HepG2 (cell line): ENCODE data around the gene PCYT2. TPM values are rescaled to one million over a fixed set of nuclear protein-coding genes. Genes with fewer than 3 reads are reported as not detected.

Experiments
- AHR ChIP-seq: IDR thresholded peaks from 2 replicates; pipeline ENCODE4 v1.6.1; 2018; ENCODE audit warnings: missing genetic modification reagents, missing compliant biosample characterization
- ATM ChIP-seq: fragments of 450-650 bp; IDR thresholded peaks from 2 replicates; pipeline ENCODE4 v1.7.1; 2017; ENCODE audit warnings: mild to moderate bottlenecking, borderline replicate concordance
- CC2D1A ChIP-seq: sonication (generic); formaldehyde crosslinking; IDR thresholded peaks from 2 replicates; pipeline ENCODE4 v1.8.1; 2023; ENCODE audit warnings: mild to moderate bottlenecking, missing genetic modification reagents
- FOXK2 ChIP-seq: fragments of 450-650 bp; IDR thresholded peaks from 2 replicates; pipeline ENCODE4 v1.6.1; 2016
- MEIS1 ChIP-seq: sonication (generic); formaldehyde crosslinking; IDR thresholded peaks from 2 replicates; pipeline ENCODE4 v1.9.0; 2021; ENCODE audit warnings: mild to moderate bottlenecking, missing genetic modification reagents, moderate library complexity, borderline replicate concordance
- PHF21A ChIP-seq: sonication (generic); formaldehyde crosslinking; IDR thresholded peaks from 2 replicates; pipeline ENCODE4 v1.5.0; 2020; ENCODE audit warnings: mild to moderate bottlenecking, missing genetic modification reagents
- REXO4 ChIP-seq: sonication (generic); formaldehyde crosslinking; IDR thresholded peaks from 2 replicates; pipeline ENCODE4 v1.8.0; 2022; ENCODE audit warnings: missing genetic modification reagents, mild to moderate bottlenecking, borderline replicate concordance
- RFXANK ChIP-seq: IDR thresholded peaks from 2 replicates; pipeline ENCODE4 v1.6.1; 2016
- SIN3B ChIP-seq: fragments of 150-350 bp; IDR thresholded peaks from 2 replicates; pipeline ENCODE4 v1.6.1; 2014; ENCODE audit warnings: low read length
- ZNF572 ChIP-seq: sonication (generic); formaldehyde crosslinking; IDR thresholded peaks from 2 replicates; pipeline ENCODE4 v1.5.1; 2020; ENCODE audit warnings: mild to moderate bottlenecking, missing genetic modification reagents
- ZNF629 ChIP-seq: sonication (generic); formaldehyde crosslinking; conservative IDR thresholded peaks from 2 replicates; pipeline ENCODE4 v1.5.0; 2020; ENCODE audit warnings: missing genetic modification reagents
- ZNF737 ChIP-seq: sonication (generic); formaldehyde crosslinking; IDR thresholded peaks from 2 replicates; pipeline ENCODE4 v1.5.0; 2020; ENCODE audit warnings: missing genetic modification reagents, mild to moderate bottlenecking, borderline replicate concordance
- polyA plus RNA-seq, 8 experiments: library from polyadenylated mRNA; depleted of rRNA in 3 of 8; stranded (reverse) in 7 of 8; unstranded in 1 of 8; fragments of >200 nt; fragmentation: Illumina TruSeq in 4 of 8; extraction: Trizol in 4 of 8; gene quantifications; 2 replicates each; pipeline versions ENCODE4 v1.2.1 to v1.2.3, GENCODE V29; 2011 to 2016; ENCODE audit warnings: low read depth in 4 of 8, missing spikeins in 1 of 8, mixed read lengths in 1 of 8; ENCODE audit not compliant: insufficient read depth in 1 of 8
- total RNA-seq, 5 experiments: library from RNA; depleted of rRNA; stranded (reverse); fragments of >200 nt; fragmentation: Illumina TruSeq; extraction: Trizol; gene quantifications; 2 replicates each; pipeline ENCODE4 v1.2.3, GENCODE V29; 2016; ENCODE audit warnings: low read depth in 1 of 5
- TF ChIP-seq, protein P1 (sequence below): sonication (generic); formaldehyde crosslinking; IDR thresholded peaks from 2 replicates; pipeline ENCODE4 v1.4.0; 2020; ENCODE audit warnings: mild to moderate bottlenecking, missing genetic modification reagents
- TF ChIP-seq, protein P2 (sequence below): IDR thresholded peaks from 2 replicates; pipeline ENCODE4 v1.6.1; 2016; ENCODE audit warnings: low read depth
- TF ChIP-seq, protein P3 (sequence below): IDR thresholded peaks from 2 replicates; pipeline ENCODE4 v1.6.1; 2018; ENCODE audit warnings: missing genetic modification reagents, mild to moderate bottlenecking, missing compliant biosample characterization
- TF ChIP-seq, protein P4 (sequence below): sonication (generic); formaldehyde crosslinking; IDR thresholded peaks from 2 replicates; pipeline ENCODE4 v1.4.0; 2020; ENCODE audit warnings: missing genetic modification reagents
- TF ChIP-seq, protein P5 (sequence below): sonication (generic); formaldehyde crosslinking; IDR thresholded peaks from 2 replicates; pipeline ENCODE4 v1.4.0; 2020; ENCODE audit warnings: missing genetic modification reagents, low read depth, mild to moderate bottlenecking, borderline replicate concordance
- TF ChIP-seq, protein P6 (sequence below): sonication (generic); formaldehyde crosslinking; IDR thresholded peaks from 2 replicates; pipeline ENCODE4 v1.4.0; 2020; ENCODE audit warnings: missing genetic modification reagents, borderline replicate concordance
- TF ChIP-seq, protein P7 (sequence below): sonication (generic); formaldehyde crosslinking; IDR thresholded peaks from 2 replicates; pipeline ENCODE4 v1.4.0; 2020; ENCODE audit warnings: mild to moderate bottlenecking, missing genetic modification reagents

The PCYT2 gene
- total and polyA plus RNA-seq, 2 of the 13 experiments (the other 11 are each of a cell fraction or from before 2014, with no cell fraction given), result 147 to 297 TPM

DNA sequence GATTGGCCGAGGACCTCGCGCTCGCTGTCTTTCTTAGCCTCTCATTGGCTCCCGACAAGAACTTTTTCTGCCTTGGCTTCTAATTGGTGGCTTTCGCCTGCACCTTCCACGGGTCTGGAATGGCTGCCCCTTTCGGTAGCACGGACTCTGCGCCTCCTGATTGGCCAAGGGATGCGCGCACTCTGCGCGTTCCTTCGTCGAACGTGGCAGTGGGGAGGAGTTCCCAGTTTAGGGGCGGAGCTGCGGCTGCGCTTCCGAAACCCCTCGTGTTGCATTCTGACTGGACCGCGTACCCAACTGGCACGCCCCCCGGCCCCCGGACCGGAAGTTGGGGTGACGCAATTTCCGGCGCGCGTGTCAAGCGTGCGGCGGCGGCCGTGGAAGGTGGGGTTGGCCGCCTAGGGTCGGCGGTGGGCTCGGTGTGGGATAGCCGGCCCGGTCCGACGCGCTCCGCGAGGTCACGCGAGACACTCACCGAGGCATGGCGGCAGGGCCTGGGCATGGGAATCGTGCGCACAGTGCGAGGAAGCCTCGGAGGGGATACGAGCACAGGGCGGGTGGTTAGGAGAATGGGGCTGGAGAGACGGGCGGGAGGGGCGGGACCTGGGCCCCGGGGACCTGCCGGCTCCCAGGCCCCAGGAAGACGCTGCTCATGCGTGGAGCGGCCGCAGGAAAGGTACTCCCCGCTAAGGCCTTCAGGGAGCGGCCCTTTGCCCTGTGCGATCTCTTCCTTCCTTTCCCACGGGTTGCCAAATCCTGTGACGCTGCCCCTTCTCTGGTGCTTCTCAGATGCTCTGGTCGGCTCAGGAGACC lies 50.2 kb downstream of the PCYT2 start (continued):
- TF ChIP-seq, protein P1, sequence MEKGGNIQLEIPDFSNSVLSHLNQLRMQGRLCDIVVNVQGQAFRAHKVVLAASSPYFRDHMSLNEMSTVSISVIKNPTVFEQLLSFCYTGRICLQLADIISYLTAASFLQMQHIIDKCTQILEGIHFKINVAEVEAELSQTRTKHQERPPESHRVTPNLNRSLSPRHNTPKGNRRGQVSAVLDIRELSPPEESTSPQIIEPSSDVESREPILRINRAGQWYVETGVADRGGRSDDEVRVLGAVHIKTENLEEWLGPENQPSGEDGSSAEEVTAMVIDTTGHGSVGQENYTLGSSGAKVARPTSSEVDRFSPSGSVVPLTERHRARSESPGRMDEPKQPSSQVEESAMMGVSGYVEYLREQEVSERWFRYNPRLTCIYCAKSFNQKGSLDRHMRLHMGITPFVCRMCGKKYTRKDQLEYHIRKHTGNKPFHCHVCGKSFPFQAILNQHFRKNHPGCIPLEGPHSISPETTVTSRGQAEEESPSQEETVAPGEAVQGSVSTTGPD, result no peak
- no peak for TF ChIP-seq REXO4 (CRISPR knock-in tag)
- TF ChIP-seq RFXANK (CRISPR knock-in tag), result peak; percentile 47; the same call in 1 of the 2 replicates
- peak; percentile 59; the same call in 1 of the 2 replicates for TF ChIP-seq ZNF737
- TF ChIP-seq, protein P2, sequence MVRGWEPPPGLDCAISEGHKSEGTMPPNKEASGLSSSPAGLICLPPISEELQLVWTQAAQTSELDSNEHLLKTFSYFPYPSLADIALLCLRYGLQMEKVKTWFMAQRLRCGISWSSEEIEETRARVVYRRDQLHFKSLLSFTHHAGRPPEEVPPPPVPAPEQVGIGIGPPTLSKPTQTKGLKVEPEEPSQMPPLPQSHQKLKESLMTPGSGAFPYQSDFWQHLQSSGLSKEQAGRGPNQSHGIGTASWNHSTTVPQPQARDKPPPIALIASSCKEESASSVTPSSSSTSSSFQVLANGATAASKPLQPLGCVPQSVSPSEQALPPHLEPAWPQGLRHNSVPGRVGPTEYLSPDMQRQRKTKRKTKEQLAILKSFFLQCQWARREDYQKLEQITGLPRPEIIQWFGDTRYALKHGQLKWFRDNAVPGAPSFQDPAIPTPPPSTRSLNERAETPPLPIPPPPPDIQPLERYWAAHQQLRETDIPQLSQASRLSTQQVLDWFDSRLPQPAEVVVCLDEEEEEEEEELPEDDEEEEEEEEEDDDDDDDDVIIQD (CRISPR knock-in tag), result peak; percentile 78
- TF ChIP-seq, protein P3, sequence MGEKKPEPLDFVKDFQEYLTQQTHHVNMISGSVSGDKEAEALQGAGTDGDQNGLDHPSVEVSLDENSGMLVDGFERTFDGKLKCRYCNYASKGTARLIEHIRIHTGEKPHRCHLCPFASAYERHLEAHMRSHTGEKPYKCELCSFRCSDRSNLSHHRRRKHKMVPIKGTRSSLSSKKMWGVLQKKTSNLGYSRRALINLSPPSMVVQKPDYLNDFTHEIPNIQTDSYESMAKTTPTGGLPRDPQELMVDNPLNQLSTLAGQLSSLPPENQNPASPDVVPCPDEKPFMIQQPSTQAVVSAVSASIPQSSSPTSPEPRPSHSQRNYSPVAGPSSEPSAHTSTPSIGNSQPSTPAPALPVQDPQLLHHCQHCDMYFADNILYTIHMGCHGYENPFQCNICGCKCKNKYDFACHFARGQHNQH (CRISPR knock-in tag), result peak; percentile 89
- TF ChIP-seq ZNF629 (CRISPR knock-in tag), result no peak; the same call in 1 of the 2 replicates
- TF ChIP-seq MEIS1 (CRISPR knock-in tag), result peak; percentile 71; the same call in 1 of the 2 replicates
- TF ChIP-seq AHR, result peak; percentile 91; the same call in 1 of the 2 replicates
- TF ChIP-seq, protein P4, sequence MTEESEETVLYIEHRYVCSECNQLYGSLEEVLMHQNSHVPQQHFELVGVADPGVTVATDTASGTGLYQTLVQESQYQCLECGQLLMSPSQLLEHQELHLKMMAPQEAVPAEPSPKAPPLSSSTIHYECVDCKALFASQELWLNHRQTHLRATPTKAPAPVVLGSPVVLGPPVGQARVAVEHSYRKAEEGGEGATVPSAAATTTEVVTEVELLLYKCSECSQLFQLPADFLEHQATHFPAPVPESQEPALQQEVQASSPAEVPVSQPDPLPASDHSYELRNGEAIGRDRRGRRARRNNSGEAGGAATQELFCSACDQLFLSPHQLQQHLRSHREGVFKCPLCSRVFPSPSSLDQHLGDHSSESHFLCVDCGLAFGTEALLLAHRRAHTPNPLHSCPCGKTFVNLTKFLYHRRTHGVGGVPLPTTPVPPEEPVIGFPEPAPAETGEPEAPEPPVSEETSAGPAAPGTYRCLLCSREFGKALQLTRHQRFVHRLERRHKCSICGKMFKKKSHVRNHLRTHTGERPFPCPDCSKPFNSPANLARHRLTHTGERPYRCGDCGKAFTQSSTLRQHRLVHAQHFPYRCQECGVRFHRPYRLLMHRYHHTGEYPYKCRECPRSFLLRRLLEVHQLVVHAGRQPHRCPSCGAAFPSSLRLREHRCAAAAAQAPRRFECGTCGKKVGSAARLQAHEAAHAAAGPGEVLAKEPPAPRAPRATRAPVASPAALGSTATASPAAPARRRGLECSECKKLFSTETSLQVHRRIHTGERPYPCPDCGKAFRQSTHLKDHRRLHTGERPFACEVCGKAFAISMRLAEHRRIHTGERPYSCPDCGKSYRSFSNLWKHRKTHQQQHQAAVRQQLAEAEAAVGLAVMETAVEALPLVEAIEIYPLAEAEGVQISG (CRISPR knock-in tag), result peak; percentile 93
- peak; percentile 84; the same call in 1 of the 2 replicates for TF ChIP-seq PHF21A (CRISPR knock-in tag)
- no peak for TF ChIP-seq ATM
- TF ChIP-seq, protein P5, sequence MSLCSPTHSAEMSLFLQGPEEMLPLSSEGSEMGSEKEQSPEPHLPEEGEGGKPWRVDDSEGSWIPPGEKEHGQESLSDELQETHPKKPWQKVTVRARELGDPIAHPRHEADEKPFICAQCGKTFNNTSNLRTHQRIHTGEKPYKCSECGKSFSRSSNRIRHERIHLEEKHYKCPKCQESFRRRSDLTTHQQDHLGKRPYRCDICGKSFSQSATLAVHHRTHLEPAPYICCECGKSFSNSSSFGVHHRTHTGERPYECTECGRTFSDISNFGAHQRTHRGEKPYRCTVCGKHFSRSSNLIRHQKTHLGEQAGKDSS (CRISPR knock-in tag), result no peak; the same call in 1 of the 2 replicates
- TF ChIP-seq, protein P6, sequence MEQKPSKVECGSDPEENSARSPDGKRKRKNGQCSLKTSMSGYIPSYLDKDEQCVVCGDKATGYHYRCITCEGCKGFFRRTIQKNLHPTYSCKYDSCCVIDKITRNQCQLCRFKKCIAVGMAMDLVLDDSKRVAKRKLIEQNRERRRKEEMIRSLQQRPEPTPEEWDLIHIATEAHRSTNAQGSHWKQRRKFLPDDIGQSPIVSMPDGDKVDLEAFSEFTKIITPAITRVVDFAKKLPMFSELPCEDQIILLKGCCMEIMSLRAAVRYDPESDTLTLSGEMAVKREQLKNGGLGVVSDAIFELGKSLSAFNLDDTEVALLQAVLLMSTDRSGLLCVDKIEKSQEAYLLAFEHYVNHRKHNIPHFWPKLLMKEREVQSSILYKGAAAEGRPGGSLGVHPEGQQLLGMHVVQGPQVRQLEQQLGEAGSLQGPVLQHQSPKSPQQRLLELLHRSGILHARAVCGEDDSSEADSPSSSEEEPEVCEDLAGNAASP (CRISPR knock-in tag), result peak; percentile 53
- no peak for TF ChIP-seq CC2D1A (CRISPR knock-in tag)
- TF ChIP-seq, protein P7, sequence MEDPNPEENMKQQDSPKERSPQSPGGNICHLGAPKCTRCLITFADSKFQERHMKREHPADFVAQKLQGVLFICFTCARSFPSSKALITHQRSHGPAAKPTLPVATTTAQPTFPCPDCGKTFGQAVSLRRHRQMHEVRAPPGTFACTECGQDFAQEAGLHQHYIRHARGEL (CRISPR knock-in tag), result 0 out of 2 replicates have a peak, but pooled peaks have one; percentile 55
- TF ChIP-seq FOXK2, result peak; percentile 67; the same call in 1 of the 2 replicates
- peak; percentile 64; the same call in 1 of the 2 replicates for TF ChIP-seq SIN3B
- TF ChIP-seq ZNF572 (CRISPR knock-in tag), result 0 out of 2 replicates have a peak, but pooled peaks have one; percentile 21
